Testis (tissue), 2 donors: ENCODE results near the gene YY1.

Experiments
- CTCF ChIP-seq, 3 experiments: fragments of 450-650 bp in 2 of 3; fragments of 200-600 bp in 1 of 3; sonication (generic) in 1 of 3; IDR thresholded peaks; one replicate each; pipeline ENCODE4 v1.5.1; 2016 to 2019; ENCODE audit warnings: antibody characterized with exemption in 3 of 3, mild to moderate bottlenecking in 2 of 3, moderate library complexity in 1 of 3
- POLR2A ChIP-seq: fragments of 450-650 bp; IDR thresholded peaks from one replicate; pipeline ENCODE4 v1.6.1; 2017; ENCODE audit warnings: antibody characterized with exemption, mild to moderate bottlenecking, moderate library complexity

DNA sequence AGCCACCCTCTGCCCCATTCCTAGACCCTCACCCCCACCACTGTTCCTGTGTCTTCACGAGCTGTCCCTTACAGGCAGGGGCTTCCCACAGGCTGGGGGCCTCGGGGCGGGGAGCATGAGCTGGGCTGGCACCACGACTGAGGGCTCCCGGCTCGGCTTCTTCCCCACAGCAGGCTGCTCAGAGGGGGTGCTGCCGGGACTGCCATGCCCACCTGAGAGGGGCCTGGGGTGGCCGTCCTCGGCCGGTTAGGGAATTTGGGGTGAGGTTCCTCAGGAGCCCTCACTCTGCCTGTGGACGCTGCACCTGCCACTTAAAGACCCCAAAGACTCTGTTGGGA, 91.0 kb downstream of the YY1 start:
- no peak for TF ChIP-seq CTCF (IDR thresholded peaks at IDR 0.05)
- TF ChIP-seq POLR2A, result no peak
